DOHH2 (cell line): ENCODE data around the gene MRGPRD.

Source experiments
- EZH2phosphoT487 ChIP-seq: fragments of 200-600 bp; sonication (generic); IDR thresholded peaks from 2 replicates; pipeline ENCODE4 v1.6.1; 2017; ENCODE audit warnings: borderline replicate concordance, mild to moderate bottlenecking, antibody characterized with exemption, low read length, moderate library complexity, mixed read lengths
- TF ChIP-seq, protein P1 (sequence below): fragments of 200-600 bp; sonication (generic); IDR thresholded peaks from one replicate; pipeline ENCODE4 v1.5.1; 2014; ENCODE audit warnings: antibody characterized with exemption, mild to moderate bottlenecking, low read depth, low read length; ENCODE audit not compliant: poor library complexity, severe bottlenecking

DNA sequence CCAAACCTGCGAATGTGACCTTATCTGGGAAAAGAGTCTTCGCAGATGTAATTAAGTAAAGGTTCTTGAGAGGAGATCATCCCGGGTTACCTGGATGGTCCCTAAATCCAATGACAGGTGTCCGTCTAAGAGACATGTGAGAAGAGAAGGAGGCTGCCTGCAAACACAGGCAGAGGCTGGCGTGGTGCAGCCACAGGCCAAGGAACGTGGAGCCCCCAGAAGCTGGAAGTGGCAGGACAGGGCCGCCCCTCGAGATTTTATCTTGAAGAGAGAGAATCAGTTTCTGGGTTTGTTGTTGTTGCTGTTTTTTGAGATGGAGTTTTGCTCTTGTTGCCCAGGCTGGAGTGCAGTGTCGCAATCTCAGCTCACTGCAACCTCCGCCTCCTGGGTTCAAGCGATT lies 33.6 kb downstream of the MRGPRD start:
- TF ChIP-seq, protein P1, sequence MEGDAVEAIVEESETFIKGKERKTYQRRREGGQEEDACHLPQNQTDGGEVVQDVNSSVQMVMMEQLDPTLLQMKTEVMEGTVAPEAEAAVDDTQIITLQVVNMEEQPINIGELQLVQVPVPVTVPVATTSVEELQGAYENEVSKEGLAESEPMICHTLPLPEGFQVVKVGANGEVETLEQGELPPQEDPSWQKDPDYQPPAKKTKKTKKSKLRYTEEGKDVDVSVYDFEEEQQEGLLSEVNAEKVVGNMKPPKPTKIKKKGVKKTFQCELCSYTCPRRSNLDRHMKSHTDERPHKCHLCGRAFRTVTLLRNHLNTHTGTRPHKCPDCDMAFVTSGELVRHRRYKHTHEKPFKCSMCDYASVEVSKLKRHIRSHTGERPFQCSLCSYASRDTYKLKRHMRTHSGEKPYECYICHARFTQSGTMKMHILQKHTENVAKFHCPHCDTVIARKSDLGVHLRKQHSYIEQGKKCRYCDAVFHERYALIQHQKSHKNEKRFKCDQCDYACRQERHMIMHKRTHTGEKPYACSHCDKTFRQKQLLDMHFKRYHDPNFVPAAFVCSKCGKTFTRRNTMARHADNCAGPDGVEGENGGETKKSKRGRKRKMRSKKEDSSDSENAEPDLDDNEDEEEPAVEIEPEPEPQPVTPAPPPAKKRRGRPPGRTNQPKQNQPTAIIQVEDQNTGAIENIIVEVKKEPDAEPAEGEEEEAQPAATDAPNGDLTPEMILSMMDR, result no peak
- no peak for TF ChIP-seq EZH2phosphoT487
